Hematopoietic multipotent progenitor cell treated with erythropoietin and hydrocortisone succinate and interleukin-3 and kit ligand, for 4 days (in vitro differentiated cells): ENCODE results near the gene ZFPM1.
"Not testable (repeated sequence)": the region's sequence is repeated elsewhere in the genome, so short reads cannot be mapped to it uniquely, and the experiment has no call there.

Experiments
- DNase-seq: peaks from one replicate; pipeline ENCODE4 v3.0.0-alpha.2; 2015

The ZFPM1 gene

DNA sequence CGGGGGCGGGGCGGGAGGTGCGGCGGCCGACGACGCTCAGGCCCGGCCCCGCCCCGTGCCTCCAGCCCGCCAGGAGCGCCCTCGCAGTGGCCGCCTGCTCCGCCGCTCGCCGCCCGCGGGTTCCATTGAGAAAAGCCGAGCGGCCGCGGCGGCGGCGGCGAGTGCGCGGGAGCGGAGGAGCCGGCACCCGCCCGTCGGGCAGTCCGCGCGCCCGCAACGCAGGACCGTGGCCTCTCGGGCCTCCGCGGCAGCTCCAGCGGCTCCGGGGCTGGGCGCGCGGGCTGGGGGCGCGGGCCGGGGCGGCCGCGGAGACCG, at the start of gene ZFPM1:
TSS of gene ZFPM1 (plus strand) at position 64 of the 315 bp plus-strand sequence. CDS start 359 bp downstream, outside the sequence.
- DNase-seq: no peak

DNA sequence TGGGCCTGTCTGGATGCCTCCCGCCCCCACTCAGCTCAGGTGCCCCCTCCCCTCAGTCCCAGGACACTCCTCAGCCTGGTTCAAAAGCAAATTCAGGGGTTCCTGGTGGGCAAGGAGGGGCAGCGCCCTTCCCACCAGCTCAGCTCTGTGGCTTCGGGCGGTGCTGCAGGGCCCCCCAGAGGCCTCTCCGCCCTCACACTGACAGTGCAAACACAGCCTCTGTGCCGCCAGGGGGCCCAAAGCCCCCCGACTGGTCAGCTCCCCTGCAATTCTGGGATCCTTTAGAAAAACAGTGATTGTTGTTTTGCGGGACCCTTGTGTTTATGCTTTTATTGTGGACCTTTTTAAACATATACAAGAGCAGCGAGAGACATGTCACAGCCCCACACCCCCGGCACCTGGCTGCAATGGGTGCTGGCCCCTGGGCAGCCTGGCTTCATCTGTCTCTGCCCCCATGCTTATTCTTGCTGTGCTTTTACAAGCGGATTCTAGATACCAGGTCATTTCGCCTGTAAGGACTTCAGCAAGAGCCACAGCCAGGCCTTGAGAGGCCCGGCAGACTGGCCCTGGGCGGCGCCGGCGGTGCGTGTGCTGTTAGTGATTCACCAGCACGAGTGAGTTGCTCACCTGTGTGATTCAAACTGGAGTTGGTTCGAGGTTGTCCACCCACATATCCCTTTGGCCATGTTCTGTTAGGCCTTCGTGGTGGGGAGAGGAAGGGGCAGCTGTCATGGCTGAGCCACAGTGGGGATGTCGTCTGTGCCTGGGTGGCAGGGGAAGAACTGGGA, 49.1 kb upstream of the ZFPM1 start:
- no peak for DNase-seq

DNA sequence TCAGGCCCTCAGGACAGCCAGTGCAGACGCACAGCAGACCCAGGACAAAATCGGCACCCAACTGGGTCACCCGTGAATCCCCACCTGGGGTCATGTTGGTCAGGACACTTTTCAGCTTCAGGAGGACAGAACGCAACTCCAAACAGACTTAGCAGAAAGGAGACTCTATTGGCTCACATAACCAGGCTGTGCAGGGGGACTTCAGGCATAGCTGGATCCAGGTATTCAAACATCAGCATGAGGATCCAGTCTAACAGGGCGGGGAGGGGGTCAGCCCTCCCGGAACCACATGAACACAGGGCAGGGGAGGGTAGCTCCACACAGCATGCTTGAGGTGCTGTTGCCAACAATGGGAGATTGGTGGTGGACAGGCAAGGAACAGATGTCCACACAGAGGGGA, 48.3 kb upstream of the ZFPM1 start:
- no peak for DNase-seq

- DNase-seq: no peak
These were observed 47.6 kb upstream of the ZFPM1 start for GRCh38 chr16:88405216-88406060.

DNA sequence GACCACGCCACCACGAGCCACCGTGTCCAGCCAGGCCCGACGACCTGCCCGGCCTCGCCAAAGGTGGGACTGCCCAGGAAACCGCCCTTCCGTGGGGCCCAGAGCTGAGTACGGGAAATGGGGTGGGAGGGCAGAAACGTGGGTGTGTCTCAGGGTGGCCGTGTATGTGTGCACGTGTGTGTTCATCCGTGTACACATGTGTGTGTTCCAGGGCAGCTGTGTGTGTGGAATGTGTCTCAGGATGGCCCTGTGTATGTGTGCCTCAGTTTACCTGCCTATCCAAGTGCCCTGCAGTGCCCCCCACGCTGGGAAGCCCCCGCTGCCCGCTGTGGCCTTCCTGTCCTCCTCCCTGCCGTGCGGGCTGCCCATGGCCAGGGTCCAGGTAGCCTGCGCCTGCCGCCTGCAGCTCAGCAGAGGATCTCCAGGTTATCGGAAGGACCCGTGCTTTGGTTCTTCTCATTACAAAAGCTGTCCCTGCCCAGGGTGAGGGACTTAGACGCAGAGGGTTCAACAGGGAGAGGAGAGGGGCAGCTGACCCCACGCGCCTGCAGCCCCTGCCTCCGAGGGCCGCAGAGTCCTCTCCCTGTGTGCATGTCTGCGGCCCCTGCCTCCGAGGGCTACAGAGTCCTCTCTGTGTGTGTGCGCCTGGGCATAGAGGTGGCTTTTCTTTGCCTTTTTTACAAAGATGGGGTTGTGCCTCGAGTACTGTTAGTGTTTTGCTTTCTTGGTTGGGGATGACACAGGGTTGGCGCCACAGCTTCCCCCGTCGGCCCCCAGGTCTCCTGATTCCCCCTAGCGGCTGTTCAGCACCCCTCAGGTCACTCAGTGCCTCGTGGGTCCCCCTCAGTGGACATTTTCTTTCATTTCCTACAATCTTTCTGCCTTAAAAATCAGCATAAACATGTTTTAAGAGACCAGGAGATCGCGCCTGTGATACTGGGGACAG, 46.7 kb upstream of the ZFPM1 start:
- DNase-seq: no peak

- no peak for DNase-seq
These were observed 46.0 kb upstream of the ZFPM1 start for GRCh38 chr16:88407042-88407420.

DNA sequence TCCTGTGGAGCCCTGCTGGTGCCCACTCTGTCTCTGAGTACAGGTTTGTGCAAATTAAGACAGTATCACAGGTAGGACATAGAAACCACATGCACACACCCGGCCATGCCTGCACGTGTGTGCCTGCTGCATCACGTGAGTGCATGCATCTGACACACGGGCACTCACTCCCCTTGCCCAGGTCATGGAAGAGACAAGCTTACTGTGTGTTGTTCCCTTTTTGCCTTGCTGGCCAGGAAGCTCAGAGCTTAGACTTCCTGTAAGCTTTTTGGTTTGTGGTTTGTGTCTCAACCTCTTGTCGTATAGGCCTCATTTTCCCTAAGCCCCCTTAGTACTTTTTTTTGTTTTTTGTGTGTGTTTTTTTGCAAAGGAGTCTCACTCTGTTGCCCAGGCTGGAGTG, 45.3 kb upstream of the ZFPM1 start:
- peak; percentile 73 for DNase-seq

- DNase-seq: no peak
These were observed 44.4 kb upstream of the ZFPM1 start for GRCh38 chr16:88408561-88409142.

DNA sequence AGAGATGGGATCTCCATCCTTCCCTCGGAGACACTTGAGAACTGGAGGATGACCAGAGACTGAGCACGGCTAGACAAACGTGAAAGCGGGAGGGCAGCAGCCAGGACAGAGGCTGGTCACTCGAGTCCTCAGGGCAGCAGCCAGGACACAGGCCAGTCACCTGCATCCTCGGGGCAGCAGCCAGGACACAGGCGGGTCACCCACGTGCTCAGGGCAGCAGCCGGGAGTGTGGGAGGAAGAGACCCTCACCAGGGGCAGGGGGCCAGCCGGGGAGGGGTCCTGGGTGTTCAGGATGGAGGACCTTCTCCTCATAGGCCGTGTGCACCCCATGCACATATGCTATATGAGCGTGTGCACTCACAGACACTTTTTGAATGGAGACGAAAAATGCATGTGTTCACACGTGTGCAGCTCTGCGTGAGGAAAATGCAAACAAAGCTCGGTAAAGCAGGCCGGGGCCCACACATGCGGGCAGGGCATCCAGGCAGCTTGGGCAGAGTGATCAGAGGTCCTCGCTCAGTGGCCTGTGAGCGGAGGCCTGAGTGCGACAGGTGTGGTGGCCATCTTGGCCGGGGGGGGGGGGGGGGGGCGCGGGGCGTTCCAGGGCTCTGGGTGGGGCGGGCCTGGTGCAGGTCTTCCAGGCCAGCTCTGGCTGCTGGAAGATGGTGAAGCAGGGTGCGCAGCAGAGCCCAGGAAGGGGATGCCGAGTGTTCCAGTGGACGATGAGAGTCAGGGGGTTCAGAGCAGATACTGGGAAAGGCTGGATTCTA, 43.6 kb upstream of the ZFPM1 start:
- no peak for DNase-seq

- DNase-seq: not testable (repeated sequence)
These were observed 42.6 kb upstream of the ZFPM1 start for GRCh38 chr16:88410297-88410968.

- DNase-seq: no peak
These were observed 41.0 kb upstream of the ZFPM1 start for GRCh38 chr16:88411951-88412576.

GRCh38 chr16:88412766-88413165, 40.3 kb upstream of the ZFPM1 start:
- no peak for DNase-seq

DNA sequence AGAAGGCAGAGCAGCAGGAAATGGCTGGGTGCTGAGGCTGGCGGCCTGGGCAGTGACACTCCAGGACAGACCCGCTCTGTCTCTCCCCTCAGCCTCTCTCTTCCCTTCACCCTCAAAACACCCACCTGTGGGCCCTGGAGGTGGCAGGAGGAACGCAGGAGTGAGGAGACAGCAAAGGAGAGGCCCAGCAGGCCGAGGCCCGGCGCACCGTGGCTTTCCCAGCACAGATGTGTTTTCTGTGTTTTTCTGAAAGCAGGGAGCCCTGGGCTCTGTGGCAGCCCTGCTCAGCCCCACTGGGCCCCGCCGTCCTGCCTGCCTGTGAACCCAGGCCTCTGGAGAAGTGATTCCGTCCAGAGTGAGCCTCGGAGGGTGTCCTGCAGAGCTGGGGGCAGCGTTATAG, 39.8 kb upstream of the ZFPM1 start:
- no peak for DNase-seq

- no peak for DNase-seq
These were observed 39.4 kb upstream of the ZFPM1 start for GRCh38 chr16:88413631-88414030.

- no peak for DNase-seq
These were observed 38.3 kb upstream of the ZFPM1 start for GRCh38 chr16:88414521-88415380.

DNA sequence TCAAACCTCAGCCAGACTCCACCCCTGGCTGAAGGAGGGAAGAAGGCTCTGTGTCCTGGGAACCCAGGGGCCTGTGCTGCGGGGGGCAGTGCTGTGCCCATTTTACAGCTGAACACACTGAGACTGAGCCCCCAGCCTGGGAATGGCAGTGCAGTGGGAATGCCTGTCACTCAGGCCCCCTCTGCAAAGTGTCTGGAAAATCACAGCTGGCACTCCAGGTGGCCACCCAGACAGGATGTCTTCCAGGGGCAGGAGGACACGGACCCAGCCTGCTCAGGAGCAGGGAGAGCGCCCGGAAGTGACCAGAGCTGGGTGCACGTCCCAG, 37.7 kb upstream of the ZFPM1 start:
- DNase-seq: no peak

- no peak for DNase-seq
These were observed 37.3 kb upstream of the ZFPM1 start for GRCh38 chr16:88415713-88416323.

GRCh38 chr16:88416686-88417085, 36.4 kb upstream of the ZFPM1 start:
- no peak for DNase-seq

DNA sequence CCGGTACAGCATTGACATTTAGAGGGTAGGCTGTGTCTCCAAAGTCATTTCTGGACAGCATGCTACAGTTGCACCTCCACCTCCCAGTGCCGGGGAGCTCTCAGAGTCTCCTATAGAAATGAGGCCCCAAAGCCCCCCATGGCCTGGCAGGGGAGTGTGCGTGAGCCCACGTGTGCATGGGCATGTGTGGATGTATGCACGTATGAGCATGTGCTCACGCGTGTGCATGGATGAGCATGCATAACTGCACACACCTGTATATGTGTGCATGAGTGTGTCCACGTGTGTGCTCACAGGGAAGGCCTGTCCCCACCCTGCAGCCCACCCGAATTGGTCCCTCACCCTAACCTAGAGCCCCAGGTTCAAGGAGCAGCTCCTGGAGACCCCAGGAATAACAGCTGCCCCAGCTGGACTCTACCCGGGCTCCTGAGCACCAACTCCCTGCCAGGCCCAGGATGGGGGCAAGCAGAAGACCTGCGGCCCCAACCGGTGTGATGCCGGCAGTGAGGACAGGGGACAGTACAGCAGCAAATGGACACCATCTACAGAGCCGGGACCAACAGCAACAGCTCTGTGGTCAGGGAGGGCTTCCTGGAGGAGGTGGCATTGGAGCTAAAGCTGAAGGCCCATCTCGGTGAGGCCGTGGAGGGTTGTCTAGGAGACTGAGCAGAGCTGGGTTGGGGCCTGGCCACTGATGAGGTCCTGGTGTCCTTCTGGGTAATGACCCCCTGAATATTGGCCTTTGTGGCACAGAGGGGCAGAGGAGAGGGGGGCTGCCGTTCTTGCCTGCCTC, 35.2 kb upstream of the ZFPM1 start:
- DNase-seq: no peak
